22Rv1 (cell line): ENCODE measurements around the gene ZNF566.

Source experiments
- CTCF ChIP-seq: fragments of 450-650 bp; IDR thresholded peaks from 2 replicates; pipeline ENCODE4 v1.5.1; 2017; ENCODE audit warnings: mild to moderate bottlenecking
- ZFX ChIP-seq: fragments of 450-650 bp; IDR thresholded peaks from 2 replicates; pipeline ENCODE4 v1.6.1; 2017; ENCODE audit warnings: antibody characterized with exemption, borderline replicate concordance

GRCh38 chr19:36449059-36449670 lies 40.2 kb downstream of the ZNF566 start:
- TF ChIP-seq CTCF (no peak), ZFX (no peak)
